Suppressor macrophage treated with lipopolysaccharide for 4 hours (primary cell): ENCODE results near the gene F11.
A peak's percentile ranks its signal among the peaks of the same experiment; 100 is the strongest.
"Not testable (repeated sequence)": the region's sequence is repeated elsewhere in the genome, so short reads cannot be mapped to it uniquely, and the experiment has no call there.

Source experiments
- DNase-seq: peaks from one replicate; pipeline ENCODE4 v3.0.0-alpha.2; 2020

The F11 gene

DNA sequence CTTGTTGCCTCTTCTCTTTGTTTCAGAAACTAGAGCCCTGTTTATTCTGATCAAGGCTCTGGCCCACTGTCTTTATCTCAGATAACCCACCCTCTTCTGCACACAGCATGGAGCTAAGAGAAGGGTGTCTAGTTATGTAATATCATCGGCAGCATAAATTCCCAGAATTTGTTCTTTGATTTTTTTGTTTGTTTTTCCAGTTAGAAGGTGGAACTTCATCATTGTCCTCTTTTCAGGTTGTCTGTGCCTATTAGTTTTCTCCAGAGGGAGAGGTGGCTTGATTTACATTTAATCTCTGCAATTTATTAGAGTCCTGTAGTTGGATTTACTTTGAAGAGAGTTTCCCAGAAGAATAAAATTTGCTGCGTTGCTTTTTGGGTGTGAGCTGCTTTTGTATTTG, 15.2 kb upstream of the F11 start:
- no peak for DNase-seq

GRCh38 chr4:186255122-186255521, 10.9 kb upstream of the F11 start:
- DNase-seq, result no peak

DNA sequence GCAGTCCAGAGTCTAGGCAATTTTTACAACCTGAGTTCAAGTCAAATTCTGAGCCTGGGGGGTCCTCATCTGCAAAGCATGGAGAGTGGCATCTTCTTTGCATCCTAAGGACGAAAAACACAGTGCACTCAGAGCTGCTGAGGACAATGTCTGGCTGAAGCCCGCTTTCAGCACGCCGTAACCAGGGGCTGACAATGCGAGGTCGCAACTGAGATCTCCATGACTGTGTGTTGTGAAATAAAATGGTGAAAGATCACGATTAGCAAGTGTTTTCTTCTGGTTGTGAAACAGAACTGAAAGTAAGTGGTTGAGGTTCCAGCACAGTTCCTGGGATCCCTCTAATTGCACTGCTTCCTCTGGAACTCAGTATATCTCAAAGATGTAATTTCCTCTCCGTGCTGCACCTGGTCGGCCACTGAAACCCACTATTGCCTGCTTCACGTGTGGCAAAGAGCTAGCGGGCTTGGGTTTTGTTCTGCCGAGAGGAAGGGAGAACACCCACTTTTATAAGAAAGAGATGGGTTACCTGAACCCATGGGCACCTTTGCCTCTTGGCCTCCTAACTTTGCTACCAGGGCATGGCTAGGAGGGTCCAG, 7.7 kb upstream of the F11 start:
- DNase-seq, result no peak

GRCh38 chr4:186260117-186260503, 5.9 kb upstream of the F11 start:
- no peak for DNase-seq

DNA sequence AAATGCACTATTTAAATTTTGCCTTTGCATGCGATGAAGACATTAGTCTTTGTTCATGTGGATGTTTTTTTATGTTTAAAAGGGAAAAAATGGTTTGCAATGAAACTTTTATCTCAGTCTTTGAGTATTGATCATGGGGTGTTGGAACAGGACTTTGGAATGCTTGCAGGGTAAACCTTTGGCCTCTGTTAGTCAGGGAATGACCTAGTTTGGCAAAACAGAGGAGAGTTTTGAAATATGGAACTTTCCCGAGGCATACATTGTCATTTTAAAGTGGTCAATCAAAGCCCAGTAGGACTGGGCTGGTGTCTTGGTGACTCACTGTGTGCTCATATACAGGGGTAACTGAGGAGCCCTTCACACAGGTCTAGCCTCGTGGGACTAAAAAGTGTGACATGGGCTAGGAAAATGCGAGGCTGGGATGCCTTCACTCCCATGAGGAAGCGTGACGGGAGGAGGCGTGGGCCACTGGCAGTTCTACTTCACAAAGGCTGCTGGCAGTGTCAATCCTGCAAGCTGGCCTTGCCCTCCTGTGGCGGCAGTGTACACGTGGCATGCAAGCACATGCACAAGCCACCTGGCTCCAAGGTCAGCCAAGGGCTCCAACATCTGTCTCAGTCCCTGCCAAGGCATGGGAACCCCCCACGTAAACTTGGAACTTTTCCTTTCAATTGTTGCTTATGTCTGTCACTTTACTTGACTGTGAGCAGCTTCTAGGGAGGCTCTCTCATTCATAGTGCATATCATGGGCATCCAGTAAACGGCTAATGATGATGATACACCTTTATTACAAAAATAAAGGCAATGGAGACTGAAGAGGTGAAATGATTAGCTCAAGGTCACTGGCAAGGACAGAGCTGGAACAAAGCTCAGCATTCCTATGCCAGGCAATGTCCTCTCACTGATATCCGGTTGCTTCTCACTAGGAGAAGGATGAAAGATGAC, 5.2 kb upstream of the F11 start:
- DNase-seq, result no peak

- no peak for DNase-seq
These were observed 1.3 kb upstream of the F11 start for GRCh38 chr4:186264660-186265059.

GRCh38 chr4:186265250-186265649, 739 bp upstream of the F11 start:
- DNase-seq, result not testable (repeated sequence)

DNA sequence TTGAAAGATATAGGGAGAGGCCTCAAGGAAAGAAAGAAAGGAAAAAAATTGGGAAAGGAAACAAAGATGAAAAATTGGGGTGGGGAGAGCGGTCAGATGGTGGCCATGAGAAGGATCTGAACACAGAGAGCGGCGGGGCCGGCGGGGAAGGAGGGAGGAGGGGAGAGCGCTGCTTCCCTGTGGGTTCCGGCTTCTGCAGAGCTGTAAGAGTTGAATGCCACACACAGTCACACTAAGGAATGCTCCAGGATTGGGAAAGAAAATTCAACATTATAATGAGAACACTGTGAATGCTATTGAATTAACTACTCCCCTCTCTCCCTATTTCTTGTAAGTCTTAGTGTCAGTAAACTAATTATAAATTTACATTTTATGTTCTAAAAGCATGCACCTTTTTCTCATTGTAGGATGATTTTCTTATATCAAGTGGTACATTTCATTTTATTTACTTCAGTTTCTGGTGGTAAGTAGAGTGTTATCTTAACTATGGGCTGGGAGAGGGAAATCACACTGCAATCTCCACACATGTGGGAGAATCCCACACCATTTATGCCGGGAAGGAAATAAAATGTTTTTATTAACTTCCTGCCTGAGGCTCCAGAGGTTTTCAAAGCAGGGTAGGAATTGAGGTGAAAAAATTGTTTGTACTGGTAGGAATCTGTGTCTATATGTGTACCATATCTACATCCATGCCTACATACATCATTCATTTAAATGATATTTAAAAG, 904 bp downstream of the F11 start:
- DNase-seq, result no peak

DNA sequence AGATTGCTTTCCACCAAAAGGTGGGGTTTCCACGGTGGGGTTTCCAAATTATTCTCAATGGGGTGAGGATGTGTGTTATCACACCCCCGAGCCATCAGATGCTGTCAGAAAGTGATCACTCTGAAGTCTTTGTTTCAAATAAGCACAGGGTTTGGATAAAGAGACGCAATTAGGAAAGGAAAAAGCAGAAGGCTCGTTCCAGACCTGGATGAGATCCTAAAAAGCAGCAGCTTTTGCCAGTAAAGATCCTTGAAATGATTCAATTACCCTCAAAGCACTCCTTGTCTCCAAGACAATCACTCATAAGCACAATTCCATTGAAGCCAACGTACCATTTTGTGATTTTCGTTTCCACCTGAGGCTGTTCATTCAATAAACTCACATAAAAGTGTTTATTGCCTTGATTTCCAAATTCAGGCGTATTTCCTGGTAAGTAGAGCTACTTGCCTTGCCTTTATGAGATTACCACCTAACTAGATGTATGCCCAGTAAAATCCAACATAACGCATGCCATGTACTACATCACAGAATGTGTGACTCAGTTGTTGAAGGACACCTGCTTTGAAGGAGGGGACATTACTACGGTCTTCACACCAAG, 5.2 kb downstream of the F11 start:
- DNase-seq, result no peak

- DNase-seq, result no peak
These were observed 6.9 kb downstream of the F11 start for GRCh38 chr4:186272699-186273391.

GRCh38 chr4:186273392-186273789, 7.4 kb downstream of the F11 start:
- DNase-seq, result not testable (repeated sequence)

GRCh38 chr4:186283311-186283710, 17.3 kb downstream of the F11 start:
- no peak for DNase-seq

GRCh38 chr4:186285147-186285546, 19.2 kb downstream of the F11 start:
- DNase-seq, result no peak

- no peak for DNase-seq
These were observed 20.6 kb downstream of the F11 start for GRCh38 chr4:186286581-186286980.

- DNase-seq, result no peak
These were observed 25.4 kb downstream of the F11 start for GRCh38 chr4:186291256-186291890.

DNA sequence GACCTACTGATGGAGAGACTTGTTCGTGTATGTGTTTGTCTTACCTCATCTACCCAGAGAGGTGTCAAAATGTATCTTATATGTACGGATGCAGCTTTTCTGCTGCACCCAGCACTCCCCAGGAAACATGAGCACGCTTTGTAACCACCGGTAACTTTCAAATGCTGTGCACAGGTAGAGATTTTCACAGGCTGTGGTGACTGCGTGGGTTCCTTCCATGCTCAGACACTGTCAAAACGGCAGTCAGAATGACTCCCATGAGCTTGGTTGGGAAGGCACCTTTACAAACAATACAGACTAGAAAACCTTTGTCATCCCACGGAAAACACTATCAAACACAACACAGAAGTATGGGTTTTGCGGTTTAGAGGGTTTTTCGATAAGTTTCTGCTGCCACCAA, 28.2 kb downstream of the F11 start:
- DNase-seq, result no peak

DNA sequence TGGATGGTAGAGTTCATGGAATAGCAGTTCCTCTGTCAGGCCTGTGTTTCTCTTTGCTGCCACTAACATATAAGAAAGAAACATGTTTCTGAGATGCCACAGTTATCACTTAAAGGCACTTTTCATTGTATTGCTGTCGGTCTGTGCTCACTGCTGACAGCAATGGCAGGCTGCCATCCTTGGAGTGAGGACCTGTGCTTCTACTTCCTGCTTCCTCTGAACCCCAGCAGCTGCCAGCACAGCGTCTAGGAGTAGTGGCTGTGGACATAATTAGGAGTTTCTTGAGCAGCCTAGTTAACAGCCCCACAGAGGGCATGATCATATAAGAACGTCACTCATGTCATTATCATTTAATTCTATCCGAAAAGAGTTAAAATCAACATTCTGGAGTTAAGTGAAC, 30.5 kb downstream of the F11 start:
- DNase-seq, result no peak

DNA sequence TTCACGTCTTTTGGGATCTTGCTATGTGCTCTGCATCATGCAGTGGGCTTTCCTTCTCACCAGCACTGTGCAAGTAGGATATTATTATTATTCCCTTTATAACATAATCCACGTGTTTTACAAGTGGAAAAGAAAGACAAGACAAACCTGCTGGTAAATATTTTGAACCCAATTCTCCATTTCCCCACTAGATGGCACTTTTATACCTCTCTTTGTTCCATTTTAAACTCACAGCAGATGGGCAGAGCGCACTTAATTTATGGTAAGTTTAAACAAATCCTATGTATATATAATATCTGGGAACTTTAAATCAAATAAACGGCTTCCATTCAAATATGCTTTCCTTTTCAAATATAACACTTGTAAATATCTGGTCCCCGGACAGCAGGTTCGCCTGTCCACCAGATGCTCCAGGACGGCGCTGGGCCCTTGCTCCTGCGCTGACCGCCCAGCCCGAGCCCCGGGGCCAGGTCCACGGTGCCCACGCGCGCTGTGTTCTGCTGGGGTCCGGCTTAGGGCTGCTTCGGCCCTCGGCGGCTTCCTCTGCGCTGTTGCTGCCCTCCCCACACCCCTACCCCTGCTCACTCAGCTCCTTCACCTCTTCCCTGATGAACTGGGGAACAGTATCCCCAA, 31.1 kb downstream of the F11 start:
- DNase-seq, result peak; percentile 37

- no peak for DNase-seq
These were observed 32.1 kb downstream of the F11 start for GRCh38 chr4:186298031-186298647.

DNA sequence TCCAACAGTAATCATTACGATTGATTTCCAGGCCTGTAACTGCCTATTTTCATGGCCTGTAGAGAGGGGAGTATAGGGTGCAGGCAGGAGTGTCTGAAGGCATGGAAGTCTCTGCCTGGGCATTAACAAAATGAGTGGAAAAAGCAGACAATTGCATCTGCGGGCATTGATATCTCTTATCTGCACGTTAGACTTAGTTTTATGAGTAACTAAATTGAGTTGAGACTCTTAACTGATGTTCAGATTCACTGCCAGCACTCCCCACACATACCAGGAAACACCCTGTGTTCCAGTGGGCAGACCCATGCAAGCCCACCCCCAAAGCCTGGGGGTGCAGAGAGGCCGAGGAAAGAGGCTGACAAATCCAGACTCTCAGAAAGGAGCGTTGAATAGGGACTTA, 33.3 kb downstream of the F11 start:
- DNase-seq, result no peak

DNA sequence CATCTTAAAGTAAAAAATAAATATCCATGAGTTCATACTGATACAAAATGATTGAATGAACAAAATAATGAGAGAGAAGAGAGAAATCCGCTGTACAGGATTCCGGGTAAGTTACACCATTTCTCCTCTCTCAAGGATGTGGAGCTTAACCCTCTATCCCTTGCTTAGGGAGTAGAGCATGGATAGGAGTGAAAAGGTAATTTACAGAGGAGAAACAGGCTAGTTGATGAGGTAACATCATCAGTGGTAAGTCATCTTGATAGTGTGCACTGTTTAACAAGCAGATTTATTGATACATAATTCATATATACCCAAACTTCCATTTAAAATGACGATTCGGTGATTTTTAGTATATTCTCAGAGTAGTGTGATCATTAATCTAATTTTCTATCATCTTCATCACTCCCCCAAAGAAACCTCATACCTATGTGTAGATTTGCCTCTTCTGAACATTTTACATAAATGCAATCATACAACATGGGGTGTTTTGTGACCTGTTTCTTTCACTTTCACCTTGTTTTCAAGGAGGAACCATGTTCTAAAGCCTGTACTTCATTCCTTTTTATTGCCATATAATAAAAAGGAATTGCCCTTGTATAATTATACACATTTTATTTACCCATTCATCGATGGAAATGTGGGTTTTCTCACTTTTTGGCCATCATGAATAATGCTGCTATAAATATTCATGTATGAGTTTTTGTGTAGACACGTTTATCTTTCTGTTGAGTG, 34.8 kb downstream of the F11 start:
- no peak for DNase-seq
